Measurements from ENCODE around the gene PSMD13. TPM values are rescaled to one million over a fixed set of nuclear protein-coding genes. Genes with fewer than 3 reads are reported as not detected.

The PSMD13 gene
- total and polyA plus RNA-seq, 2 of the 4 experiments (the other 2 are of a cell fraction): 177 to 217 TPM

DNA sequence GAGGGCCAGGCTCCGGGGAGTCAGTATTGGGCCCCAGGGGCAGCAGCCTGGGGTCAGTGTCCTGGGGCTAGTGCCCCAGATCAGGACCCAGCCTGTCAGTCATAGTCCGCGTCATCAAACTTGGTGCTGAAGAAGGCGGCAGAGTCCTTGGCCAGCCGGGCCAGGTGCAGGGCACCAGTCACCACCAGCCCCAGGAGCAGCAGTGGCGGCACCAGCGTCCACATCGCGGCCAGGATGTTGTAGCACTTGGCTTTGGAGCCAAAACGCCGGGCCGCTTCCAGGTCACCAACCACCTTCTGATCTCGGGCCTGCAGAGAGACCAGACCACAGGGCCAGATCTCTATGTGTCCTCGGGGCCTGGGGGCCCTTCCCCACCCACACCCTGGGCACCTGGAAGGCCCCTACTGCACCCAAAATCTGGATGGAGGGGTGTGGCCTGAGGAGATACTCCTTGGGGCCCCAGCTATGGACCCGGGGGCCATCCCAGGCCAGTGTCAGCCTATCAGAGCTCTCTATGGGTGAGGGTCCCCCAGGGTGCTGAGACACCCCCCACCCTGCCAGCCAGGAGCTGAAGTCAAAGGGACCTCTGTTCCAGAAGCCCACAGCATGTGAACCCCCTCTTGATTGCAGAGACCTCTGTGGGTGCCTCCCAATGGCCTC lies 61.8 kb downstream of the PSMD13 start:
- Histone ChIP-seq H2BK15ac (ENCODE audit: low read depth, low read length) (no peak overlapping the region), H4K20me1 (ENCODE audit: insufficient read depth, low read length) (no peaks in the 10 kb centered on the region), H3K14ac (replicated peaks; ENCODE audit: low read depth, low read length) (no peak overlapping the region), H2AFZ (replicated peaks; ENCODE audit: low read length, poor library complexity) (no peak overlapping the region), H3K9me3 (ENCODE audit: control insufficient read depth, insufficient read depth, low read length) (no peaks in the 10 kb centered on the region), H2AK9ac (replicated peaks; ENCODE audit: low read depth, low read length, poor library complexity) (no peak overlapping the region), H3K79me1 (ENCODE audit: low read depth in 1 of 2, low read length in 2 of 2) (no peaks in the 10 kb centered on the region), H3K56ac (ENCODE audit: extremely low read depth, insufficient read depth, low read length) (no peak overlapping the region), H3K27ac (ENCODE audit: insufficient read depth, low read length) (no peak overlapping the region), H3K4me3 (ENCODE audit: insufficient read depth, low read depth, low read length) (no peak overlapping the region), H3K4me2 (ENCODE audit: low read depth, low read length) (no peak overlapping the region), H2BK20ac (ENCODE audit: low read depth, low read length) (no peak overlapping the region), H4K91ac (ENCODE audit: insufficient read depth, low read depth, low read length) (no peak overlapping the region), H3K27me3 (ENCODE audit: control insufficient read depth, insufficient read depth, low read length) (peaks cover 8% of the 10 kb centered on the region), H4K5ac (ENCODE audit: low read depth, low read length) (no peak overlapping the region), H3K23ac (ENCODE audit: low read depth, low read length) (no peak overlapping the region), H3K9ac (ENCODE audit: low read depth, low read length) (no peak overlapping the region), H3K4ac (ENCODE audit: low read depth, low read length) (no peak overlapping the region), H3K18ac (ENCODE audit: low read depth, low read length) (no peak overlapping the region), H3K4me1 (ENCODE audit: control insufficient read depth, insufficient read depth, low read length) (no peaks in the 10 kb centered on the region; the same call in 1 of the 2 replicates), H4K8ac (ENCODE audit: low read depth in 2 of 2, low read length in 2 of 2) (no peak overlapping the region), H2BK120ac (ENCODE audit: low read depth, low read length) (no peak overlapping the region), H3K9me1 (ENCODE audit: insufficient read depth, low read length) (no peaks in the 10 kb centered on the region), H2BK5ac (ENCODE audit: low read depth, low read length, poor library complexity, severe bottlenecking) (no peak overlapping the region), H2AK5ac (ENCODE audit: low read depth, low read length) (no peak overlapping the region), H3K36me3 (ENCODE audit: control insufficient read depth, insufficient read depth, low read length) (peaks cover 10% of the 10 kb centered on the region)
- ATAC-seq (ENCODE audit: low read depth) (no peak), DNase-seq (no peak)
- intact Hi-C loops (cut with micrococcal nuclease) (no loop called here), in situ Hi-C loops (cut with MboI; ENCODE audit: low sequenced_read_pairs) (no loop called here), dilution Hi-C loops (cut with HindIII; ENCODE audit: low sequenced_read_pairs, unreplicated experiment) (no loop called here)
- WGBS, 2 experiments (ENCODE audit: extremely low coverage in 2 of 2, insufficient read length in 1 of 2): 88% methylated on average over 7 of the region's 15 CpGs; no CpG with 5 or more reads in 1 of the 2 experiments
- TF ChIP-seq CHD1 (IDR thresholded peaks at IDR 0.05; ENCODE audit: low read depth, low read length) (no peak), NFE2L2 (IDR thresholded peaks at IDR 0.05; ENCODE audit: low read depth, low read length) (no peak), MXI1 (IDR thresholded peaks at IDR 0.05; ENCODE audit: borderline replicate concordance, low read depth, low read length) (no peak), SMC3 (IDR thresholded peaks at IDR 0.05; ENCODE audit: low read depth, low read length) (no peak), FOS (IDR thresholded peaks at IDR 0.05; ENCODE audit: low read depth, low read length) (no peak), RCOR1 (IDR thresholded peaks at IDR 0.05; ENCODE audit: insufficient replicate concordance, low read length) (no peak), RFX5 (IDR thresholded peaks at IDR 0.05; ENCODE audit: low read depth, low read length) (no peak), CEBPB (IDR thresholded peaks at IDR 0.05; ENCODE audit: low read depth, low read length) (no peak), POLR2A (IDR thresholded peaks at IDR 0.05; ENCODE audit: low read depth, low read length) (no peak), BHLHE40 (IDR thresholded peaks at IDR 0.05; ENCODE audit: low read depth, low read length) (no peak), MAFK (IDR thresholded peaks at IDR 0.05; ENCODE audit: low read depth, low read length) (no peak), MAZ (IDR thresholded peaks at IDR 0.05; ENCODE audit: borderline replicate concordance, low read depth, low read length) (no peak), RAD21 (IDR thresholded peaks at IDR 0.05; ENCODE audit: low read length) (no peak)
- TF ChIP-seq, protein P1, sequence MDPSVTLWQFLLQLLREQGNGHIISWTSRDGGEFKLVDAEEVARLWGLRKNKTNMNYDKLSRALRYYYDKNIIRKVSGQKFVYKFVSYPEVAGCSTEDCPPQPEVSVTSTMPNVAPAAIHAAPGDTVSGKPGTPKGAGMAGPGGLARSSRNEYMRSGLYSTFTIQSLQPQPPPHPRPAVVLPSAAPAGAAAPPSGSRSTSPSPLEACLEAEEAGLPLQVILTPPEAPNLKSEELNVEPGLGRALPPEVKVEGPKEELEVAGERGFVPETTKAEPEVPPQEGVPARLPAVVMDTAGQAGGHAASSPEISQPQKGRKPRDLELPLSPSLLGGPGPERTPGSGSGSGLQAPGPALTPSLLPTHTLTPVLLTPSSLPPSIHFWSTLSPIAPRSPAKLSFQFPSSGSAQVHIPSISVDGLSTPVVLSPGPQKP (IDR thresholded peaks at IDR 0.05; ENCODE audit: borderline replicate concordance, low read depth, low read length): no peak
- TF ChIP-seq, protein P2, sequence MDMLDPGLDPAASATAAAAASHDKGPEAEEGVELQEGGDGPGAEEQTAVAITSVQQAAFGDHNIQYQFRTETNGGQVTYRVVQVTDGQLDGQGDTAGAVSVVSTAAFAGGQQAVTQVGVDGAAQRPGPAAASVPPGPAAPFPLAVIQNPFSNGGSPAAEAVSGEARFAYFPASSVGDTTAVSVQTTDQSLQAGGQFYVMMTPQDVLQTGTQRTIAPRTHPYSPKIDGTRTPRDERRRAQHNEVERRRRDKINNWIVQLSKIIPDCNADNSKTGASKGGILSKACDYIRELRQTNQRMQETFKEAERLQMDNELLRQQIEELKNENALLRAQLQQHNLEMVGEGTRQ (IDR thresholded peaks at IDR 0.05; ENCODE audit: low read depth, low read length): no peak
- TF ChIP-seq, protein P3, sequence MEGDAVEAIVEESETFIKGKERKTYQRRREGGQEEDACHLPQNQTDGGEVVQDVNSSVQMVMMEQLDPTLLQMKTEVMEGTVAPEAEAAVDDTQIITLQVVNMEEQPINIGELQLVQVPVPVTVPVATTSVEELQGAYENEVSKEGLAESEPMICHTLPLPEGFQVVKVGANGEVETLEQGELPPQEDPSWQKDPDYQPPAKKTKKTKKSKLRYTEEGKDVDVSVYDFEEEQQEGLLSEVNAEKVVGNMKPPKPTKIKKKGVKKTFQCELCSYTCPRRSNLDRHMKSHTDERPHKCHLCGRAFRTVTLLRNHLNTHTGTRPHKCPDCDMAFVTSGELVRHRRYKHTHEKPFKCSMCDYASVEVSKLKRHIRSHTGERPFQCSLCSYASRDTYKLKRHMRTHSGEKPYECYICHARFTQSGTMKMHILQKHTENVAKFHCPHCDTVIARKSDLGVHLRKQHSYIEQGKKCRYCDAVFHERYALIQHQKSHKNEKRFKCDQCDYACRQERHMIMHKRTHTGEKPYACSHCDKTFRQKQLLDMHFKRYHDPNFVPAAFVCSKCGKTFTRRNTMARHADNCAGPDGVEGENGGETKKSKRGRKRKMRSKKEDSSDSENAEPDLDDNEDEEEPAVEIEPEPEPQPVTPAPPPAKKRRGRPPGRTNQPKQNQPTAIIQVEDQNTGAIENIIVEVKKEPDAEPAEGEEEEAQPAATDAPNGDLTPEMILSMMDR (conservative IDR thresholded peaks at IDR 0.05; ENCODE audit: low read depth, low read length): no peak
- BruUV-seq (replicated peaks): no TSS peak
- ChIA-PET POLR2A (ENCODE audit: unreplicated experiment) (no interaction called here), CTCF (no interaction called here)
